ENCODE data around the gene TANGO6. TPM values are rescaled to one million over a fixed set of nuclear protein-coding genes. Genes with fewer than 3 reads are reported as not detected.
"Not testable (repeated sequence)": the region's sequence is repeated elsewhere in the genome, so short reads cannot be mapped to it uniquely, and the experiment has no call there.

The TANGO6 gene
- total RNA-seq, 1 donor from 2014 or later = 12.8 TPM

DNA sequence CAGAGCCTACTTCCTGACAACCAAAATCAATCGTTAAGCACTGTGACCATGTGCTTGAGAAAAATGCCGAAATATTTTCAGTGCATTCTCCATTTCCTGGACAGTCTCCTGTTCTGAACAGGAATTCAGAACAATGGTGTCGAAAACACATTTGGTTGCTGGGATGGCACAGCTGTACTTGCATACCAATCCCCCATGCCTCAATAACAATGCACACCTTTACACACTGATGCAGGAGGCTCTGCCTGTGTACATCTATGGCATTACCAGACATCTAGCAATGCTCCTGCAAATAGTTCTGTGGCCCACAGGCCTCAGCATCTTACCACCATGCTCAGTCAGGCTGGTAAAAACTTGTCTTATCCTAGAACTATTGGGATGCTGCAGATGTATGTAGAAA lies 282.9 kb downstream of the TANGO6 start:
- no peak for DNase-seq (ENCODE audit: low spot score)
- Histone ChIP-seq H3K4me3 (no peak overlapping the region), H4K20me1 (ENCODE audit: low read depth) (peaks cover 57% of the 10 kb centered on the region), H3F3A (ENCODE audit: low read depth) (peaks cover 30% of the 10 kb centered on the region), H3K4me2 (no peak overlapping the region), H2AFZ (replicated peaks) (no peak overlapping the region), H3K79me2 (ENCODE audit: low read depth) (peaks cover 95% of the 10 kb centered on the region), H3K36me3 (peaks cover 7% of the 10 kb centered on the region), H3K27me3 (no peaks in the 10 kb centered on the region), H3K9me3 (ENCODE audit: low read depth) (no peaks in the 10 kb centered on the region), H3K4me1 (peaks cover 11% of the 10 kb centered on the region), H3K27ac (no peak overlapping the region), H3K9ac (no peak overlapping the region)
- Mint-ChIP-seq H3K27ac (no peak overlapping the region), H3K4me3 (no peak overlapping the region), H3K9me3 (no peaks in the 10 kb centered on the region), H3K27me3 (ENCODE audit: insufficient read depth, low read depth) (peaks cover 2% of the 10 kb centered on the region), H3K36me3 (peaks cover 20% of the 10 kb centered on the region), H3K4me1 (peaks cover 18% of the 10 kb centered on the region)
- no peak for TF ChIP-seq EZH2phosphoT487 (IDR thresholded peaks at IDR 0.05)
- no peak for TF ChIP-seq EZH2 (IDR thresholded peaks at IDR 0.05)
- no peak for TF ChIP-seq CTCF (IDR thresholded peaks at IDR 0.05)

DNA sequence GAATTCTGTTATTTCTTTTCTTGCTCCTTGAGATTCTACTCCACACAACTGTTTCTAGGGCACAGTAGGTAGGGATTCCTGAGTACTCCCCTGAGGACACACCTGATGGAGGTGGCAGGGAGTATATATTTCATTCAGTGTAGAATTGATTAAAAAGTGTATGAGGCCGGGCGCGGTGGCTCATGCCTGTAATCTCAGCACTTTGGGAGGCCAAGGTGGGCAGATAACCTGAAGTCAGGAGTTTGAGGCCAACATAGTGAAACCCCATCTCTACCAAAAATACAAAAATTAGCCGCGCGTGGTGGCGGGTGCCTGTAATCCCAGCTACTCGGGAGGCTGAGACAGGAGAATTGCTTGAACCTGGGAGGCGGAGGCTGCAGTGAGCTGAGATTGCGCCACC lies 283.5 kb downstream of the TANGO6 start:
- H2AFZ ChIP-seq (replicated peaks); H3K27me3 ChIP-seq; DNase-seq (ENCODE audit: low spot score); H3K9me3 ChIP-seq (ENCODE audit: low read depth); H3K27me3 Mint-ChIP-seq (ENCODE audit: insufficient read depth, low read depth); H3K4me3 ChIP-seq; H3K4me2 ChIP-seq; H3K4me3 Mint-ChIP-seq; H3K9me3 Mint-ChIP-seq; H3K27ac ChIP-seq; H3K9ac ChIP-seq; H3K36me3 ChIP-seq: not testable (repeated sequence)
- Mint-ChIP-seq H3K36me3 (peaks cover 18% of the 10 kb centered on the region), H3K27ac (peak overlapping the region; percentile 83), H3K4me1 (peaks cover 22% of the 10 kb centered on the region)
- Histone ChIP-seq H3K79me2 (ENCODE audit: low read depth) (peaks cover 100% of the 10 kb centered on the region), H4K20me1 (ENCODE audit: low read depth) (peaks cover 57% of the 10 kb centered on the region), H3K4me1 (peaks cover 11% of the 10 kb centered on the region), H3F3A (ENCODE audit: low read depth) (peaks cover 34% of the 10 kb centered on the region)

DNA sequence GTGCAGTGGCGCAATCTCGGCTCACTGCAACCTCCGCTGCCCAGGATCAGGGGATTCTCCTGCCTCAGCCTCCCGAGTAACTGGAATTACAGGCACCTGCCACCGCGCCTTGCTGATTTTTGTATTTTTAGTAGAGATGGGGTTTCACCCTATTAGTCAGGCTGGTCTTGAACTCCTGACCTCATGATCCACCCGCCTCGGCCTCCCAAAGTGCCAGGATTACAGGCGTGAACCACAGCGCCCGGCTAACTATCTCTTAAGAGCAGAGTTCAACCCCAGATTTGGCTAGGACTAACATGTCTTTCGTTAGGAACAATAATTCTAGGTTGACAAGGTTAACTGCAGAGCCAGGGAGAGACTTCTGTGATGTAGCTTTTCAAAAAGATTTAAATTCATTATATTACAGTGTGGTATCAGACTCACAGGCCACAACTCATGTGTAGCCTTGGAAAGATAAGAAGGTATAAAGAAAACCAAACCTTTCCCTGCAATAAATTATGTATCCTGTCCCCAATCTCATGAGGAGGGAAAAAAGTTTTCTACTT lies 284.7 kb downstream of the TANGO6 start:
- H3K79me2 ChIP-seq (ENCODE audit: low read depth) = peaks cover 95% of the 10 kb centered on the region
- Mint-ChIP-seq H3K4me3 (no peak overlapping the region), H3K9me3 (no peaks in the 10 kb centered on the region), H3K36me3 (peaks cover 15% of the 10 kb centered on the region), H3K27me3 (ENCODE audit: insufficient read depth, low read depth) (peaks cover 6% of the 10 kb centered on the region), H3K27ac (no peak overlapping the region), H3K4me1 (peaks cover 25% of the 10 kb centered on the region)
- no peak overlapping the region for H2AFZ ChIP-seq (replicated peaks)
- peaks cover 41% of the 10 kb centered on the region for H3F3A ChIP-seq (ENCODE audit: low read depth)
- peaks cover 11% of the 10 kb centered on the region for H3K4me1 ChIP-seq
- peaks cover 57% of the 10 kb centered on the region for H4K20me1 ChIP-seq (ENCODE audit: low read depth)
- H3K4me2 ChIP-seq = no peak overlapping the region
- H3K36me3 ChIP-seq = peaks cover 7% of the 10 kb centered on the region
- H3K9ac ChIP-seq = no peak overlapping the region
- no peak for DNase-seq (ENCODE audit: low spot score)
- H3K4me3 ChIP-seq = no peak overlapping the region
- TF ChIP-seq EZH2phosphoT487 (IDR thresholded peaks at IDR 0.05) = no peak
- TF ChIP-seq EZH2 (IDR thresholded peaks at IDR 0.05) = no peak
- TF ChIP-seq CTCF (IDR thresholded peaks at IDR 0.05) = no peak
- H3K27ac ChIP-seq = no peak overlapping the region
- H3K9me3 ChIP-seq (ENCODE audit: low read depth) = no peaks in the 10 kb centered on the region
- no peaks in the 10 kb centered on the region for H3K27me3 ChIP-seq

- Mint-ChIP-seq H3K4me1 (peaks cover 38% of the 10 kb centered on the region), H3K27ac (no peak overlapping the region), H3K36me3 (peaks cover 13% of the 10 kb centered on the region), H3K4me3 (peak overlapping the region; percentile 98), H3K9me3 (no peaks in the 10 kb centered on the region), H3K27me3 (ENCODE audit: insufficient read depth, low read depth) (peaks cover 6% of the 10 kb centered on the region)
- Histone ChIP-seq H3K79me2 (ENCODE audit: low read depth) (peaks cover 95% of the 10 kb centered on the region), H3K27me3 (no peaks in the 10 kb centered on the region), H3K4me3 (peak overlapping the region; percentile 98), H3K9me3 (ENCODE audit: low read depth) (no peaks in the 10 kb centered on the region), H3K36me3 (peaks cover 7% of the 10 kb centered on the region), H3K27ac (no peak overlapping the region), H3K4me2 (peak overlapping the region; percentile 89), H3K9ac (no peak overlapping the region), H3K4me1 (peaks cover 15% of the 10 kb centered on the region), H2AFZ (replicated peaks) (no peak overlapping the region), H4K20me1 (ENCODE audit: low read depth) (peaks cover 48% of the 10 kb centered on the region), H3F3A (ENCODE audit: low read depth) (peaks cover 33% of the 10 kb centered on the region)
- no peak for DNase-seq (ENCODE audit: low spot score)
- no peak for TF ChIP-seq EZH2phosphoT487 (IDR thresholded peaks at IDR 0.05)
- no peak for TF ChIP-seq CTCF (IDR thresholded peaks at IDR 0.05)
- no peak for TF ChIP-seq EZH2 (IDR thresholded peaks at IDR 0.05)
These were observed 287.1 kb downstream of the TANGO6 start for GRCh38 chr16:69130461-69130860.
